Mesenchymal stem cell (in vitro differentiated cells and primary cell): ENCODE measurements around the gene SMOC2.

Experiments used
- DNase-seq: peaks from one replicate; pipeline ENCODE4 v3.0.0-alpha.2; 2013
- H2AFZ ChIP-seq: one replicate; pipeline ENCODE4 v1.6.1; 2013; ENCODE audit warnings: low read depth, mild to moderate bottlenecking, control low read depth, inconsistent platforms, low read length, moderate library complexity
- H2AK5ac ChIP-seq: 2 replicates; pipeline ENCODE4 v1.6.1; 2013; ENCODE audit warnings: low read length, moderate library complexity, mild to moderate bottlenecking, inconsistent platforms; ENCODE audit not compliant: severe bottlenecking
- H2BK120ac ChIP-seq: one replicate; pipeline ENCODE4 v1.6.1; 2013; ENCODE audit warnings: low read depth, mild to moderate bottlenecking, inconsistent platforms, low read length, moderate library complexity
- H2BK12ac ChIP-seq, 2 experiments: one replicate each; pipeline ENCODE4 v1.6.1; 2013; ENCODE audit warnings: inconsistent platforms in 2 of 2, low read length in 2 of 2, mild to moderate bottlenecking in 2 of 2, moderate library complexity in 2 of 2, control low read depth in 1 of 2
- H2BK15ac ChIP-seq: one replicate; pipeline ENCODE4 v1.6.1; 2013; ENCODE audit warnings: mild to moderate bottlenecking, low read depth, inconsistent platforms; ENCODE audit not compliant: poor library complexity, severe bottlenecking
- H2BK5ac ChIP-seq: 2 replicates; pipeline ENCODE4 v1.6.1; 2013; ENCODE audit warnings: low read depth, mild to moderate bottlenecking, low read length, control low read depth, inconsistent platforms; ENCODE audit not compliant: poor library complexity, severe bottlenecking
- H3K14ac ChIP-seq, 2 experiments: one replicate each; pipeline ENCODE4 v1.6.1; 2013; ENCODE audit warnings: inconsistent platforms in 2 of 2, low read length in 2 of 2, control low read depth in 1 of 2, mild to moderate bottlenecking in 1 of 2, moderate library complexity in 1 of 2
- H3K18ac ChIP-seq, 2 experiments: one replicate each; pipeline ENCODE4 v1.6.1; 2013; ENCODE audit warnings: inconsistent platforms in 2 of 2, low read length in 2 of 2, control low read depth in 1 of 2, low read depth in 1 of 2, mild to moderate bottlenecking in 1 of 2
- H3K23ac ChIP-seq, 2 experiments: one replicate each; pipeline ENCODE4 v1.6.1; 2013; ENCODE audit warnings: inconsistent platforms in 2 of 2, low read length in 2 of 2, mild to moderate bottlenecking in 2 of 2, moderate library complexity in 2 of 2, control low read depth in 1 of 2
- H3K27ac ChIP-seq: 2 replicates; pipeline ENCODE4 v1.5.1; 2013; ENCODE audit warnings: mild to moderate bottlenecking, moderate library complexity, low read length, control low read depth, inconsistent platforms; ENCODE audit not compliant: poor library complexity, severe bottlenecking
- H3K27me3 ChIP-seq, 2 experiments: 2 replicates each; pipeline versions ENCODE4 v1.6.1 to v1.7.0; 2013; ENCODE audit warnings: low read length in 2 of 2, mild to moderate bottlenecking in 2 of 2, moderate library complexity in 2 of 2, control low read depth in 1 of 2, inconsistent platforms in 1 of 2; ENCODE audit not compliant: control insufficient read depth in 1 of 2, insufficient read depth in 1 of 2
- H3K36me3 ChIP-seq, 2 experiments: 2 replicates each; pipeline versions ENCODE4 v1.6.1 to v1.7.0; 2013; ENCODE audit warnings: low read length in 2 of 2, control low read depth in 1 of 2, inconsistent platforms in 1 of 2, low read depth in 1 of 2, mild to moderate bottlenecking in 1 of 2; ENCODE audit not compliant: insufficient read depth in 2 of 2, control insufficient read depth in 1 of 2
- H3K4ac ChIP-seq, 2 experiments: one replicate each; pipeline ENCODE4 v1.6.1; 2013; ENCODE audit warnings: inconsistent platforms in 2 of 2, low read length in 2 of 2, mild to moderate bottlenecking in 2 of 2, moderate library complexity in 2 of 2, control low read depth in 1 of 2, low read depth in 1 of 2
- H3K4me1 ChIP-seq: 2 replicates; pipeline ENCODE4 v1.6.1; 2013; ENCODE audit warnings: low read depth, low read length, control low read depth; ENCODE audit not compliant: control insufficient read depth, insufficient read depth
- H3K4me2 ChIP-seq: 2 replicates; pipeline ENCODE4 v1.6.1; 2013; ENCODE audit warnings: low read length, mild to moderate bottlenecking, inconsistent platforms; ENCODE audit not compliant: poor library complexity, severe bottlenecking
- H3K4me3 ChIP-seq, 2 experiments: 2 replicates each; pipeline versions ENCODE4 v1.5.1 to v1.7.0; 2013; ENCODE audit warnings: low read length in 2 of 2, mild to moderate bottlenecking in 2 of 2, control low read depth in 1 of 2, low read depth in 1 of 2; ENCODE audit not compliant: insufficient read depth in 1 of 2
- H3K79me1 ChIP-seq: replicated peaks from 2 replicates; pipeline ENCODE4 v1.6.1; 2013; ENCODE audit warnings: mild to moderate bottlenecking, control low read depth, low read length, inconsistent platforms; ENCODE audit not compliant: poor library complexity, severe bottlenecking
- H3K9ac ChIP-seq: 2 replicates; pipeline ENCODE4 v1.7.0; 2013; ENCODE audit warnings: mild to moderate bottlenecking, low read length, moderate library complexity
- H3K9me3 ChIP-seq: 2 replicates; pipeline ENCODE4 v1.7.0; 2013; ENCODE audit warnings: mild to moderate bottlenecking, low read length; ENCODE audit not compliant: control insufficient read depth
- H4K8ac ChIP-seq: one replicate; pipeline ENCODE4 v1.6.1; 2013; ENCODE audit warnings: inconsistent platforms, mild to moderate bottlenecking, low read length, moderate library complexity
- H4K91ac ChIP-seq: one replicate; pipeline ENCODE4 v1.6.1; 2013; ENCODE audit warnings: mild to moderate bottlenecking, low read length, inconsistent platforms
- WGBS: methylation state at CpG from one replicate; pipeline ENCODE4 v1.1.7; 2013; ENCODE audit warnings: mixed read lengths; 5-methylcytosine and 5-hydroxymethylcytosine counted together

SMOC2 gene

DNA sequence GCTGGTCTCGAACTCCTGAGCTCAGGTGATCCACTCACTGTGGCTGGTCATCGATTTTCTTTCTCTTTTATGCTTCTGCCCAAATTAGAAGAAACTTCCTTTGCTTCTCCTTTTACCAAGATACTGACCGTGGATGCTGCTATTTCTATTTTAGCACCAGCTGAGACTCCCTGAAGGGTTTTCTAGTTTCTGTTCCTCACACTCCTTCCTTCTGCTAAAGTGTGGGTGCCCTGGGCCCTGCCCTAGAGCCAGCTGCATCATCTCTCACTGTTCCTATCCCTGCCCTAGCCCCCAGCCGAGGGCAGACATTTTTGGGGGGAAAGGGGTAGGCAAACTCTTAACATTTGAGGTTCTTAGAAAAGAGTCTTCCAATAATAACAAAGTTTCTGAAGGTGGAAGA, 6.3 kb downstream of the SMOC2 start:
- Histone ChIP-seq H3K9me3 (no peaks in the 10 kb centered on the region), H3K4ac (no peak overlapping the region), H4K8ac (no peak overlapping the region), H3K4me3 (no peak overlapping the region), H3K79me1 (no peaks in the 10 kb centered on the region), H3K18ac (no peak overlapping the region), H3K36me3 (no peaks in the 10 kb centered on the region), H2BK5ac (no peak overlapping the region), H3K14ac (no peak overlapping the region), H3K27ac (no peak overlapping the region), H2AFZ (no peak overlapping the region), H2BK12ac (no peak overlapping the region), H3K4me1 (peaks cover under 1% of the 10 kb centered on the region), H2BK120ac (no peak overlapping the region), H3K27me3 (peaks cover 39 to 49% of the 10 kb centered on the region in 2 experiments), H2BK15ac (no peak overlapping the region), H3K4me2 (no peak overlapping the region), H3K23ac (no peak overlapping the region), H3K9ac (no peak overlapping the region), H4K91ac (no peak overlapping the region), H2AK5ac (no peak overlapping the region)
- 68% methylated on average over 3 of the region's 4 CpGs for WGBS
- DNase-seq = no peak

DNA sequence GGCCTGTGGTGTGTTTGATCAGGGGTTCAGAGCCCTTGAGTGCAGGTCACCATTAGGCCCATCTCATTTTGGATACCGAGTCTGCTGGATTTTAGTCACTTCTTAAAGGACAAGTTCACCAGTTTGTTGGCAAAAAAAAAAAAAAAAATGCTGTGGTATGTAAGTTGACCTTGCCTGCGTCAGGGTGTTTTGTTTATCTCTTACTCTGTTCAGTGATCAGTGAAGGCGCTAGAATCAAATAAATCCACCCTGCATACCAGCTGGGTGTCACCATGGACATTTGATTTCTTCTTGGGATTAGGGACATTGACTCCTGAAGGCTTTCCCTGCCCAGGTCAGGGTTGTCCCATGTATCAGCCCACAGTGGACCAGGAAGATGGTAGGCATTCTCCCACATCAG, 6.7 kb downstream of the SMOC2 start:
- Histone ChIP-seq H3K36me3 (no peaks in the 10 kb centered on the region), H3K4ac (no peak overlapping the region), H3K9me3 (no peaks in the 10 kb centered on the region), H3K4me2 (no peak overlapping the region), H3K9ac (no peak overlapping the region), H3K23ac (no peak overlapping the region), H2BK12ac (no peak overlapping the region), H3K14ac (no peak overlapping the region), H2AFZ (no peak overlapping the region), H3K4me1 (no peaks in the 10 kb centered on the region), H4K91ac (no peak overlapping the region), H3K27me3 (peaks cover 35 to 46% of the 10 kb centered on the region in 2 experiments), H2AK5ac (no peak overlapping the region), H2BK15ac (no peak overlapping the region), H3K79me1 (no peaks in the 10 kb centered on the region), H4K8ac (no peak overlapping the region), H3K4me3 (no peak overlapping the region), H3K18ac (no peak overlapping the region), H2BK120ac (no peak overlapping the region), H2BK5ac (no peak overlapping the region), H3K27ac (no peak overlapping the region)
- no peak for DNase-seq
- WGBS = 71% methylated on average over 3 of the region's 3 CpGs

DNA sequence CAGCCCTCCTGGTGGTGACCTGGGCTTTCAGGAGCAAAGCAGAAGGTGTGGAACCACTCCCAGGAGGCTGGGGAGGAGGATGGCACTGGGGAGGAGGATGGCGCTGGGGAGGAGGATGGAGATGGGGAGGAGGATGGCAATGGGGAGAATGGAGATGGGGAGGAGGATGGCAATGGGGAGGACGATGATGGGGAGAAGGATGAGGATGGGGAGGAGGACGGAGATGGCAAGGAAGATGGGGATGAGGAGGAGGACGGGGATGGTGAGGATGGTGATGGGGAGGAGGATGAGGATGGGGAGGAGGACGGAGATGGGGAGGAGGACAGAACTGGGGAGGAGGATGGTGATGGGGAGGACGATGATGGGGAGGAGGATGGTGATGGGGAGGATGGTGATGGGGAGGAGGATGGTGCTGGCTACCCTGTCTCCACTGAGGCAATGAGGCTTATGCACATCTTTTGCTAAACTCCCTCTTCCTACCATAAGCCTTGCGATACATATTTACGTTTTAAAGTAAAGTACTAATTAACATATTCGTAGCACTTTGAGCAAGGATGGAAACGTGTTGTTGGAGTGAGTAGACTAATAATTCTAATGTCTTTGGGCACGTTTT, 7.4 kb downstream of the SMOC2 start:
- Histone ChIP-seq H2AFZ (no peak overlapping the region), H3K27ac (no peak overlapping the region), H3K36me3 (no peaks in the 10 kb centered on the region), H3K9ac (no peak overlapping the region), H3K4me2 (no peak overlapping the region), H4K91ac (no peak overlapping the region), H3K79me1 (no peaks in the 10 kb centered on the region), H2BK5ac (no peak overlapping the region), H2BK120ac (no peak overlapping the region), H2BK15ac (no peak overlapping the region), H4K8ac (no peak overlapping the region), H3K27me3 (peaks cover 31 to 44% of the 10 kb centered on the region in 2 experiments), H3K4me1 (no peaks in the 10 kb centered on the region), H3K9me3 (no peaks in the 10 kb centered on the region), H2AK5ac (no peak overlapping the region), H3K18ac (no peak overlapping the region), H3K4ac (no peak overlapping the region), H3K23ac (no peak overlapping the region), H3K14ac (no peak overlapping the region), H3K4me3 (no peak overlapping the region), H2BK12ac (no peak overlapping the region)
- no peak for DNase-seq
- 78% methylated on average over 9 of the region's 11 CpGs for WGBS

DNA sequence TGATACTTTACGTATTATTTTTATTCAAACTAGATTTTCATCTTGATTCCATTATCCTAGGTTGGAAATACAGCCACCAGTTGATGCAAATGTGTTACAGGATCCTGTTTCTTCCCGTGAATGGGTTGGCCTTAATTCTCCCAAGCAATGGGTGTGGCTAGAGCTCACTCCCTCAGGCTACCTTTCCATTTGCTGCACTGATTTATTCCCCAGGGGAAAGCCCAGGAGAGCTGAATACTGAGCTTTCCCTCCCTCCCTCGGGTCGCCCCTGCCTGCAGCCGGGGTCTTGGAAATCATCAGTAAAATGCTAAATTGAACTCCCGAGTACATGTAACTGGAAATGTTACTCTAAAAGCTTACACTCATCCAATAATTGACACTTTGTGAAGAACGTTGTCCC, 9.9 kb downstream of the SMOC2 start:
- Histone ChIP-seq H3K9ac (no peak overlapping the region), H3K36me3 (no peaks in the 10 kb centered on the region), H2BK15ac (no peak overlapping the region), H2AK5ac (no peak overlapping the region), H3K18ac (no peak overlapping the region), H2BK5ac (no peak overlapping the region), H3K4me3 (no peak overlapping the region), H4K91ac (no peak overlapping the region), H3K79me1 (no peaks in the 10 kb centered on the region), H3K4me1 (no peaks in the 10 kb centered on the region), H2AFZ (no peak overlapping the region), H3K27me3 (peaks cover 21 to 23% of the 10 kb centered on the region in 2 experiments), H3K9me3 (no peaks in the 10 kb centered on the region), H3K4me2 (no peak overlapping the region), H2BK120ac (no peak overlapping the region), H3K27ac (no peak overlapping the region), H4K8ac (no peak overlapping the region), H3K23ac (no peak overlapping the region), H3K14ac (no peak overlapping the region), H2BK12ac (no peak overlapping the region), H3K4ac (no peak overlapping the region)
- no peak for DNase-seq
- WGBS = 53% methylated on average over 7 of the region's 7 CpGs
